B cell (primary cell): Measurements from ENCODE around the gene THADA.

Experiments used
- EZH2 ChIP-seq: IDR thresholded peaks from 2 replicates; pipeline ENCODE4 v1.6.1; 2012; ENCODE audit warnings: borderline replicate concordance, low read depth, mild to moderate bottlenecking, moderate library complexity, low read length; ENCODE audit not compliant: insufficient read depth, poor library complexity, severe bottlenecking
- TF ChIP-seq, protein P1 (sequence below): fragments of 200-600 bp; IDR thresholded peaks from one replicate; pipeline ENCODE4 v1.8.0; 2022; ENCODE audit warnings: antibody characterized with exemption, mild to moderate bottlenecking

DNA sequence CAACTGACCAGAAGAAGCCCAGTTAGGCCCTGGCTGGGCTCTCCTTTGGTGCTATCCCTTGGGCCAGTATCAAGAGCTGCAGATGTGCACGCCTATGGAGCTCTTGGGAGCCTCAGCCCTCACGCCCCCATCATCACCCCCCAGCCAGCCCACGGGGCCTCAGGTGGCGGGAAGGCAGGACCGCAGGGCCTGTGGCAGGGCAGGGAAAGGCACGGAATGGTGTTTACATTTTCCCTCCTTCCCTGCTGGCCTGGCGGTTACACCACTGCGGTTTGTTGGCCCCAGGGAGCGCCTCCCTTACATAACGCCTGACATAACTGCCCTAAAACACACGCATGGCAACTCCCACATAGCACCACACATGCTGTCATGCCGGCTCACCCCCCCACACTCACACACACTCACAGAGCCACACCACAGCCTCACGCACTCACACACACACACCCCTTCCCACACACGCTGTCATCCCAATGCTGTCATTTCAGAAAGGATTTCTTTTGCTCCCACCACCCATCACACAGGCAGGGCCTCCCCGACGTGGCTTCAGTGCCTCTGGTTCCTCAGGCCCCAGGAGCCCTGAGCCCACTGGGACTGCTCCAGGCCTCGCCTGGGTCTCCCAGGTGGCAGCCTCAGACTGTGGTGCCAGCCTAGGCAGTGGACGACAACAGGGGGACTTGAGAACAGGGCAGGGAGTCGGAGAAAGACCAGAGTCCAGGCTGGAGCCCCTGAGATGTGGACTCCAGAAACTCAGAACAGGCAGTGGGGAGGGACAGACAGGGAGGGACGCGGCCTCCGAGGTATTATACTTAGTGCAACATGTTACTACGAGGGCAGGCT lies 385.2 kb downstream of the THADA start:
- TF ChIP-seq, protein P1, sequence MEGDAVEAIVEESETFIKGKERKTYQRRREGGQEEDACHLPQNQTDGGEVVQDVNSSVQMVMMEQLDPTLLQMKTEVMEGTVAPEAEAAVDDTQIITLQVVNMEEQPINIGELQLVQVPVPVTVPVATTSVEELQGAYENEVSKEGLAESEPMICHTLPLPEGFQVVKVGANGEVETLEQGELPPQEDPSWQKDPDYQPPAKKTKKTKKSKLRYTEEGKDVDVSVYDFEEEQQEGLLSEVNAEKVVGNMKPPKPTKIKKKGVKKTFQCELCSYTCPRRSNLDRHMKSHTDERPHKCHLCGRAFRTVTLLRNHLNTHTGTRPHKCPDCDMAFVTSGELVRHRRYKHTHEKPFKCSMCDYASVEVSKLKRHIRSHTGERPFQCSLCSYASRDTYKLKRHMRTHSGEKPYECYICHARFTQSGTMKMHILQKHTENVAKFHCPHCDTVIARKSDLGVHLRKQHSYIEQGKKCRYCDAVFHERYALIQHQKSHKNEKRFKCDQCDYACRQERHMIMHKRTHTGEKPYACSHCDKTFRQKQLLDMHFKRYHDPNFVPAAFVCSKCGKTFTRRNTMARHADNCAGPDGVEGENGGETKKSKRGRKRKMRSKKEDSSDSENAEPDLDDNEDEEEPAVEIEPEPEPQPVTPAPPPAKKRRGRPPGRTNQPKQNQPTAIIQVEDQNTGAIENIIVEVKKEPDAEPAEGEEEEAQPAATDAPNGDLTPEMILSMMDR = no peak
- no peak for TF ChIP-seq EZH2
